Activated T-cell treated with anti-CD3 and anti-CD28 coated beads, Interleukin-2, amount 50 U/mL, for 4 hours (primary cell): Measurements from ENCODE around the gene DLG3. TPM values are rescaled to one million over a fixed set of nuclear protein-coding genes. Genes with fewer than 3 reads are reported as not detected.

Source experiments
- ATAC-seq, 2 donors: fragments of 200-7000 bp; cut with Tn5 transposase; one replicate each; pipeline ENCODE4 v1.10.0; 2021
- DNase-seq: peaks from one replicate; pipeline ENCODE4 v3.0.0-alpha.2; 2020
- H3K27me3 Mint-ChIP-seq: one replicate; pipeline ENCODE4 v1.8.0; 2021; ENCODE audit warnings: low read depth, mixed read lengths
- H3K36me3 Mint-ChIP-seq: one replicate; pipeline ENCODE4 v1.8.0; 2022; ENCODE audit warnings: mixed read lengths; ENCODE audit not compliant: insufficient read depth
- H3K4me1 Mint-ChIP-seq: one replicate; pipeline ENCODE4 v1.8.0; 2021; ENCODE audit warnings: low read depth, mixed read lengths
- H3K4me3 Mint-ChIP-seq: one replicate; pipeline ENCODE4 v1.8.0; 2021; ENCODE audit warnings: mild to moderate bottlenecking, moderate library complexity, mixed read lengths
- H3K9me3 Mint-ChIP-seq: one replicate; pipeline ENCODE4 v1.8.0; 2021; ENCODE audit warnings: mixed read lengths
- total RNA-seq, 3 donors: library from RNA; stranded (reverse); gene quantifications; one replicate each; pipeline ENCODE4 v1.2.1, GENCODE V29; 2021

The DLG3 gene
- total RNA-seq, 3 donors from 2014 or later = 8.0 to 9.1 (median 9.0) TPM

- Mint-ChIP-seq H3K4me3 (no peak overlapping the region), H3K36me3 (no peaks in the 10 kb centered on the region)
- no peak for ATAC-seq
Measured at GRCh38 chrX:70554081-70554480, 109.4 kb downstream of the DLG3 start.

DNA sequence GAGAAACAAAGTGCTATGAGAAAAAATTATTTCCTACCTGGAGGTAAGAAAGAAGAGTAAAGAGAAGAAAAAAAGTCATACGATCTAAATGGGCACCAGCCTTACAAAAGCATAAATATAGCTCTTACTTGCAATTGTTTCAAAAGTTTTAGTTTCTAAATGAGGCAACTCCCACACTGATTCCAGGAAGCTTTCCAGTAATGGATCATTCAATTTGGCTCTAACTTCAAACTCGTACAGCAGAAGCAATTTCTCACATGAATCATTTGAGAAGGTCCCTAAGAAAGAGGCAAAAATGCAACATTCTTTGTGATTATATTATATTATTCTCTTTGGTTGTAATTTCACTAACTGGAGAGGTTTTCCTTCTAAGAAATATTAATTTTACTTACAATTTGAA, 109.9 kb downstream of the DLG3 start:
- DNase-seq (no peak), ATAC-seq (no peak)
- no peaks in the 10 kb centered on the region for H3K9me3 Mint-ChIP-seq
- no peaks in the 10 kb centered on the region for H3K4me1 Mint-ChIP-seq
- H3K36me3 Mint-ChIP-seq = no peaks in the 10 kb centered on the region
- H3K27me3 Mint-ChIP-seq = no peaks in the 10 kb centered on the region
- no peak overlapping the region for H3K4me3 Mint-ChIP-seq

More at GRCh38 chrX:70554081-70554480, 109.4 kb downstream of the DLG3 start:
- H3K27me3 Mint-ChIP-seq = no peaks in the 10 kb centered on the region
- no peaks in the 10 kb centered on the region for H3K4me1 Mint-ChIP-seq
- no peaks in the 10 kb centered on the region for H3K9me3 Mint-ChIP-seq
- no peak for DNase-seq

GRCh38 chrX:70554948-70555347, 110.3 kb downstream of the DLG3 start:
- Mint-ChIP-seq H3K36me3 (no peaks in the 10 kb centered on the region), H3K9me3 (no peaks in the 10 kb centered on the region), H3K27me3 (no peaks in the 10 kb centered on the region), H3K4me1 (no peaks in the 10 kb centered on the region), H3K4me3 (no peak overlapping the region)
- ATAC-seq (no peak), DNase-seq (no peak)

Other genes starting within 250 kb of the DLG3 start
- not detected for gene AWAT1, start 210.2 kb upstream of the DLG3 start, total RNA-seq
- gene P2RY4, start 184.6 kb upstream of the DLG3 start, total RNA-seq = under 1 TPM in 1 of 3 donors, not detected in 2; 0.18 TPM
- not detected for gene ARR3, start 176.5 kb upstream of the DLG3 start, total RNA-seq
- gene RAB41, start 162.7 kb upstream of the DLG3 start, total RNA-seq = not detected
- 10 to 100 TPM; 16.0 to 19.1 (median 17.1) TPM for gene PDZD11, start 154.9 kb upstream of the DLG3 start, total RNA-seq
- gene KIF4A, start 154.7 kb upstream of the DLG3 start, total RNA-seq = 1 to 10 TPM; 1.4 to 2.4 (median 2.0) TPM
- gene GDPD2, start 21.5 kb upstream of the DLG3 start, total RNA-seq = not detected